GM12878 (cell line): ENCODE data around the gene NTF4. TPM values are rescaled to one million over a fixed set of nuclear protein-coding genes. Genes with fewer than 3 reads are reported as not detected.

Experiments
- ATAC-seq: fragments of 200-7000 bp; cut with Tn5 transposase; 3 replicates; pipeline ENCODE4 v1.9.1; 2020; ENCODE audit warnings: mild to moderate bottlenecking, moderate library complexity
- BruUV-seq: library from RNA; stranded (reverse); fragments of 400-500 nt; replicated peaks from 2 replicates; lab custom pipeline; 2021; lab: Mats Ljungman, UMichigan
- CTCF ChIA-PET: fragments of 300-600 bp; sonication (Branson Sonifier 250); formaldehyde crosslinking; extraction: SDS; loops from one replicate; lab custom pipeline; 2021; ENCODE audit warnings: inconsistent platforms; lab: Yijun Ruan, JAX
- POLR2A ChIA-PET: fragments of 350-600 bp; formaldehyde crosslinking; extraction: SDS; loops from one replicate; lab custom pipeline; 2021; ENCODE audit warnings: inconsistent platforms; lab: Charles Lee
- RAD21 ChIA-PET: fragments of 300-600 bp; sonication (Branson Sonifier 250); formaldehyde crosslinking; loops from one replicate; lab custom pipeline; 2023; ENCODE audit warnings: antibody characterized with exemption; ENCODE audit not compliant: unreplicated experiment; lab: Charles Lee
- SMC1A ChIA-PET: fragments of 300-600 bp; sonication (Branson Sonifier 250); formaldehyde crosslinking; loops from one replicate; lab custom pipeline; 2023; ENCODE audit not compliant: unreplicated experiment, uncharacterized antibody; lab: Charles Lee
- DNase-seq: peaks from one replicate; pipeline ENCODE4 v3.0.0-alpha.2; 2011; ENCODE audit warnings: low read depth, low spot score
- FAIRE-seq: peaks from 3 replicates; lab custom pipeline; 2011; peaks lifted over from hg19 to GRCh38; lab: Jason Lieb, UNC
- H2AFZ ChIP-seq: 2 replicates; pipeline ENCODE4 v1.6.0; 2011; ENCODE audit warnings: low read depth, low read length, control low read depth; ENCODE audit not compliant: control insufficient read depth
- H3K27ac ChIP-seq: 2 replicates; pipeline ENCODE4 v1.5.1; 2011; ENCODE audit warnings: control low read depth; ENCODE audit not compliant: control insufficient read depth, insufficient read depth
- H3K27me3 ChIP-seq, 2 experiments: replicated peaks in 1 of 2; 2 replicates each; pipeline versions ENCODE4 v1.6.0 to v1.6.1; 2011; ENCODE audit warnings: low read length in 1 of 2; ENCODE audit not compliant: control insufficient read depth in 2 of 2, insufficient read depth in 2 of 2
- H3K36me3 ChIP-seq, 2 experiments: 2 replicates each; pipeline ENCODE4 v1.5.1; 2011; ENCODE audit warnings: low read length in 1 of 2; ENCODE audit not compliant: control insufficient read depth in 2 of 2, insufficient read depth in 2 of 2
- H3K4me1 ChIP-seq: 2 replicates; pipeline ENCODE4 v1.6.1; 2011; ENCODE audit warnings: mild to moderate bottlenecking, low read length, moderate library complexity, mixed read lengths; ENCODE audit not compliant: control insufficient read depth, insufficient read depth
- H3K4me2 ChIP-seq: 2 replicates; pipeline ENCODE4 v1.6.0; 2011; ENCODE audit warnings: control low read depth; ENCODE audit not compliant: control insufficient read depth, insufficient read depth
- H3K4me3 ChIP-seq: fragments of 200-600 bp; sonication (generic); 2 replicates; pipeline ENCODE4 v1.5.1; 2016
- H3K79me2 ChIP-seq: 2 replicates; pipeline ENCODE4 v1.6.0; 2011; ENCODE audit warnings: low read length; ENCODE audit not compliant: control insufficient read depth, insufficient read depth
- H3K9ac ChIP-seq: 2 replicates; pipeline ENCODE4 v1.8.0; 2011; ENCODE audit warnings: low read length, control low read depth, mixed read lengths; ENCODE audit not compliant: control insufficient read depth, insufficient read depth
- H3K9me3 ChIP-seq: replicated peaks from 3 replicates; pipeline ENCODE4 v1.5.1; 2011; ENCODE audit warnings: mild to moderate bottlenecking, low read length; ENCODE audit not compliant: control insufficient read depth, insufficient read depth
- H4K20me1 ChIP-seq: 2 replicates; pipeline ENCODE4 v1.6.0; 2011; ENCODE audit not compliant: control insufficient read depth, insufficient read depth
- CBX3 ChIP-seq: fragments of 200-600 bp; sonication (generic); IDR thresholded peaks from 2 replicates; pipeline ENCODE4 v1.6.1; 2016; ENCODE audit warnings: low read depth, borderline replicate concordance
- FOXK2 ChIP-seq: fragments of 450-650 bp; IDR thresholded peaks from 2 replicates; pipeline ENCODE4 v1.6.1; 2017; ENCODE audit warnings: mild to moderate bottlenecking, moderate library complexity
- NFYB ChIP-seq: IDR thresholded peaks from 2 replicates; pipeline ENCODE4 v1.6.1; 2011; ENCODE audit warnings: low read depth, mild to moderate bottlenecking, low read length, improper control_type of control experiment, moderate library complexity; ENCODE audit not compliant: insufficient read depth
- POLR2A ChIP-seq: IDR thresholded peaks from 2 replicates; pipeline ENCODE4 v1.6.1; 2011; ENCODE audit warnings: low read depth, mild to moderate bottlenecking, low read length
- RB1 ChIP-seq: fragments of 450-650 bp; formaldehyde crosslinking; IDR thresholded peaks from 2 replicates; pipeline ENCODE4 v1.6.1; 2017; ENCODE audit warnings: mild to moderate bottlenecking, borderline replicate concordance
- RCOR1 ChIP-seq: conservative IDR thresholded peaks from 2 replicates; pipeline ENCODE4 v1.6.1; 2012; ENCODE audit warnings: low read depth, low read length, improper control_type of control experiment
- RUNX3 ChIP-seq: IDR thresholded peaks from 2 replicates; pipeline ENCODE4 v1.6.1; 2012; ENCODE audit warnings: low read length, inconsistent platforms
- SIN3A ChIP-seq: IDR thresholded peaks from 2 replicates; pipeline ENCODE4 v1.6.1; 2012; ENCODE audit warnings: low read depth, low read length, improper control_type of control experiment
- SKIL ChIP-seq: fragments of 450-650 bp; IDR thresholded peaks from 2 replicates; pipeline ENCODE4 v1.6.1; 2017; ENCODE audit warnings: mild to moderate bottlenecking, low read depth, inconsistent platforms; ENCODE audit not compliant: poor library complexity, severe bottlenecking
- SMAD1 ChIP-seq: fragments of 450-650 bp; IDR thresholded peaks from 2 replicates; pipeline ENCODE4 v1.6.1; 2018; ENCODE audit warnings: mild to moderate bottlenecking, low read depth; ENCODE audit not compliant: partially characterized antibody
- SREBF1 ChIP-seq: IDR thresholded peaks from 2 replicates; pipeline ENCODE4 v1.6.1; 2012; ENCODE audit warnings: mild to moderate bottlenecking, low read length
- TBL1XR1 ChIP-seq: IDR thresholded peaks from 2 replicates; pipeline ENCODE4 v1.6.1; 2012; ENCODE audit warnings: low read depth, low read length, improper control_type of control experiment
- WGBS: methylation state at CpG from one replicate; pipeline ENCODE4 v1.1.6; 2016; ENCODE audit warnings: low lambda C conversion rate; ENCODE audit not compliant: insufficient replicate concordance, insufficient coverage; ENCODE audit errors: missing lambda C conversion rate; 5-methylcytosine and 5-hydroxymethylcytosine counted together
- in situ Hi-C: fragments of 300-500 bp; cut with MboI; formaldehyde crosslinking; loops from 9 replicates; pipeline ENCODE4 v1.14.3; 2018; ENCODE audit warnings: mixed read lengths
- intact Hi-C: fragments of 100-400 bp; cut with micrococcal nuclease; formaldehyde crosslinking; loops from one replicate; pipeline ENCODE4 v1.14.2; 2022; ENCODE audit not compliant: unreplicated experiment
- polyA plus RNA-seq, 11 experiments: library from polyadenylated mRNA; depleted of rRNA in 4 of 11; unstranded in 6 of 11; stranded (reverse) in 5 of 11; fragments of >200 nt; fragmentation: Nextera tagmentation in 4 of 11; fragmentation: Illumina TruSeq in 1 of 11; extraction: Ambion mirVana in 4 of 11; extraction: Trizol in 1 of 11; gene quantifications; 1 replicate in 1 of 11; 2 replicates in 10 of 11; pipeline versions ENCODE4 v1.2.1 to v1.2.3, GENCODE V29; 2011 to 2016; ENCODE audit warnings: inconsistent platforms in 2 of 11, missing spikeins in 2 of 11, low read depth in 1 of 11
- total RNA-seq, 4 experiments: library from RNA; depleted of rRNA in 3 of 4; stranded (reverse); fragments of >200 nt in 3 of 4; fragmentation: Illumina TruSeq in 1 of 4; extraction: Trizol in 1 of 4; gene quantifications; 2 replicates each; pipeline versions ENCODE4 v1.2.1 to v1.2.3, GENCODE V29; 2013 to 2021
- TF ChIP-seq, protein P1 (sequence below): fragments of 450-650 bp; IDR thresholded peaks from 2 replicates; pipeline ENCODE4 v1.6.1; 2017; ENCODE audit warnings: borderline replicate concordance

The NTF4 gene
- total and polyA plus RNA-seq, 10 of the 15 experiments (the other 5 are each of a cell fraction or from before 2014, with no cell fraction given) = not detected

DNA sequence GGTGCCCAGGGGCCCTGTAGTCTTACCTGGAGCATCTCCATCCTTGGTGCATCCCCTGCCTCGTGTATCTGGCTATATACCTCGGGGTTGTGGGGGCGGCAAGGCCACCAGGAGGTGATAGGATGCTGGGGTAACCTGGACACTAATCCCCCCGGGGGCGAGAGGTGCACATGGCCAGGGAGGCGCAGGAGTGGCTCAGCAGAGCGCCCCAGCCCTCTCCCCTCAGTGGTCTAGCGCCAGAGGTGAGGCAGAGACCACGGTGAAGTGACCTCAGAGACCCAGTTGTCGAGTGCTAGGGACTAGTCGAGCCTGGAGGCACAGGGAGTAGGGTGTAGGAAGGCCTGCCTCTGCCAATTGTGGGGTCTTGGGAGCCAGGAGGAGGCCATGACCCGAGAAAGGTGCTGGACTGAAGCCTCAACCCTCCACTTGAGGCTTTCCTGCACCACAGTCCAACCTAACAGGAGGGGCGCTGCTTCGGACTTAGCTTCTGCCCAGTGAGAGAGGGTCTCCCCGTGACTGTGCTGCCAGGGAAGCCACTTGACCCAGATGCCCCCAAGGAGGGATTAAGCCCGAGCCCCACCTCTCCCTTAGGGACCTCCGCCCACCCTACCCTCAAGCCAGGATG, 47.5 kb downstream of the NTF4 start, which contains the start of gene LHB (continued):
- TF ChIP-seq RCOR1 (no peak), RB1 (no peak), SMAD1 (no peak), FOXK2 (no peak), NFYB (no peak), RUNX3 (no peak)
- TF ChIP-seq, protein P1, sequence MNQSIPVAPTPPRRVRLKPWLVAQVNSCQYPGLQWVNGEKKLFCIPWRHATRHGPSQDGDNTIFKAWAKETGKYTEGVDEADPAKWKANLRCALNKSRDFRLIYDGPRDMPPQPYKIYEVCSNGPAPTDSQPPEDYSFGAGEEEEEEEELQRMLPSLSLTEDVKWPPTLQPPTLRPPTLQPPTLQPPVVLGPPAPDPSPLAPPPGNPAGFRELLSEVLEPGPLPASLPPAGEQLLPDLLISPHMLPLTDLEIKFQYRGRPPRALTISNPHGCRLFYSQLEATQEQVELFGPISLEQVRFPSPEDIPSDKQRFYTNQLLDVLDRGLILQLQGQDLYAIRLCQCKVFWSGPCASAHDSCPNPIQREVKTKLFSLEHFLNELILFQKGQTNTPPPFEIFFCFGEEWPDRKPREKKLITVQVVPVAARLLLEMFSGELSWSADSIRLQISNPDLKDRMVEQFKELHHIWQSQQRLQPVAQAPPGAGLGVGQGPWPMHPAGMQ = no peak
- TF ChIP-seq, all 136 proteins: peak for 0

DNA sequence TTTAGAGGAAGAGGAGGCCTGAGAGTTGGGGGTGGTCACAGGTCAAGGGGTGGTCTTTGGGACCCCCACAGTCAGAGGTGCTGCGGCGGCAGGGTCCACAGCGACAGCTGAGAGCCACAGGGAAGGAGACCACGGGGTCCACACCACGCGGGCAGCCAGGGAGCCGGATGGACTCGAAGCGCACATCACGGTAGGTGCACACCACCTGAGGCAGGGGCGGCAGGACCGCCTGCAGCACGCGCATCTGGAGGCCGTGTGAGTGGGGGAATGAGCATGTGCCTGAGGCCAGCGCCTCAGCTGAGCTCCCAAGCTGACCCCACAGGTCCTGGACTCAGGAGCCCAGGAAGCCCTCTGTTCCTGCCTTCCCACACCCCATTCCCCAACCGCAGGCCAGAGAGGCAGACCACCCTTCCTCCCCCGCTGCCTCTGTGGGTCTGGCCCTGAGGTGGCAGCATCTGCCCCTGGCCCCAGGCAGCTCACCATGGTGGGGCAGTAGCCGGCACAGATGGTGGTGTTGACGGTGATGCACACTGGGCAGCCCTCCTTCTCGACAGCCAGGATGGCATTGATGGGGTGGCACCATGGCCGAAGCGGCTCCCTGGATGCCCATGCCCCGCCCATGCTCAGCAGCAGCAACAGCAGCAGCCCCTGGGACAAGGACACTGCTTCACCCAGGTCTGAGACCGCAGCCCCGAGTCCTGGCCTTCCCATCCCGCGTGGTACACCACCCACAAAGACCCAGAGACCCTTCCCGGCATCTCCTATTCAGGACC, 48.4 kb downstream of the NTF4 start:
- Histone ChIP-seq H3K36me3 (peaks cover 0 to 9% of the 10 kb centered on the region in 2 experiments; a peak in 2 of 4 replicates), H3K9ac (no peak overlapping the region), H3K9me3 (no peaks in the 10 kb centered on the region), H4K20me1 (no peaks in the 10 kb centered on the region), H3K4me2 (no peak overlapping the region)
- CTCF ChIA-PET = no interaction called here
- in situ Hi-C loops = no loop called here
- no peak for ATAC-seq
- FAIRE-seq = no peak
- TF ChIP-seq POLR2A (0 out of 2 replicates have a peak, but pooled peaks have one; percentile 6), SIN3A (no peak), TBL1XR1 (no peak), SREBF1 (no peak), SKIL (no peak), CBX3 (no peak)
- TF ChIP-seq, all 136 proteins: peak for 1
- no peak for DNase-seq
- no peak overlapping the region for H3K4me3 ChIP-seq
- H2AFZ ChIP-seq = no peak overlapping the region
- no TSS peak for BruUV-seq
- H3K4me1 ChIP-seq = peaks cover 12% of the 10 kb centered on the region
- ChIA-PET RAD21 (no interaction called here), POLR2A (no interaction called here), SMC1A (no interaction called here)
- 97% methylated on average over 24 of the region's 29 CpGs for WGBS
- no peaks in the 10 kb centered on the region for H3K27me3 ChIP-seq
- H3K27ac ChIP-seq = no peak overlapping the region
- H3K79me2 ChIP-seq = no peaks in the 10 kb centered on the region
- intact Hi-C loops = no loop called here
